Neural cell (in vitro differentiated cells): Measurements from ENCODE around the gene SLX4IP.

Experiments used
- CTCF ChIP-seq: fragments of 450-650 bp; IDR thresholded peaks from 2 replicates; pipeline ENCODE4 v1.5.1; 2014; ENCODE audit warnings: antibody characterized with exemption, mild to moderate bottlenecking, moderate library complexity; ENCODE audit not compliant: poor library complexity, severe bottlenecking
- EZH2 ChIP-seq: fragments of 200-600, 300-800 bp; shearing (Covaris generic), sonication (generic); IDR thresholded peaks from 2 replicates; pipeline ENCODE4 v1.6.1; 2014; ENCODE audit warnings: antibody characterized with exemption, low read length, borderline replicate concordance, mild to moderate bottlenecking; ENCODE audit not compliant: insufficient read depth, poor library complexity, severe bottlenecking

- TF ChIP-seq CTCF = no peak
- no peak for TF ChIP-seq EZH2
These were observed 43.8 kb downstream of the SLX4IP start for GRCh38 chr20:10478930-10479329.
